Measurements from ENCODE around the gene CES2.

DNA sequence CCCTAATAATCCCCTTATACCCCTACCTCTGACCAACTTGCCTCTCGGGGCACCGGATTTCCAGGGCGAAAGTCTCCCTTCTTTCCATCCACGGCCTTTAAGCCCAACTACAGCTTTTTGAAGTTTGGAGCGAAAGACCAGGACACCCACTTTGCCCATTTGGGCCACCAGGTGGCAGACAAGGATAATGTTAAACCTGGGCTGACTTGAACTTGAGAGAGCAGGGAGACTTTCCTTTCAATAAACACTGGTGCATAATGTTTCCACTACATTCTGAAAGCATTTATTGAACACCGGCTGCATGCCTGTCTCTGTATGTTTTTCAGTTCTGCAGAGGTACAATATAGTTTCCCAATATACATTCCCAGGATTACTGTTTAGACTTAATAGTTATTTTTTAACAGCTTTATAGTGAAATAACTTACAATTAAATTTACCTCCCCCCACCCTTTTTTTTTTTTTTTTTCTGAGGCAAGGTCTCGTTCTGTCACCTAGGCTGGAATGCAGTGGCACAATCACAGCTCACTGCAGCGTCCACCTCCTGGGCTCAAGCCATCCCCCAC, 18.9 kb downstream of the CES2 start:
- TF ChIP-seq, protein P1, sequence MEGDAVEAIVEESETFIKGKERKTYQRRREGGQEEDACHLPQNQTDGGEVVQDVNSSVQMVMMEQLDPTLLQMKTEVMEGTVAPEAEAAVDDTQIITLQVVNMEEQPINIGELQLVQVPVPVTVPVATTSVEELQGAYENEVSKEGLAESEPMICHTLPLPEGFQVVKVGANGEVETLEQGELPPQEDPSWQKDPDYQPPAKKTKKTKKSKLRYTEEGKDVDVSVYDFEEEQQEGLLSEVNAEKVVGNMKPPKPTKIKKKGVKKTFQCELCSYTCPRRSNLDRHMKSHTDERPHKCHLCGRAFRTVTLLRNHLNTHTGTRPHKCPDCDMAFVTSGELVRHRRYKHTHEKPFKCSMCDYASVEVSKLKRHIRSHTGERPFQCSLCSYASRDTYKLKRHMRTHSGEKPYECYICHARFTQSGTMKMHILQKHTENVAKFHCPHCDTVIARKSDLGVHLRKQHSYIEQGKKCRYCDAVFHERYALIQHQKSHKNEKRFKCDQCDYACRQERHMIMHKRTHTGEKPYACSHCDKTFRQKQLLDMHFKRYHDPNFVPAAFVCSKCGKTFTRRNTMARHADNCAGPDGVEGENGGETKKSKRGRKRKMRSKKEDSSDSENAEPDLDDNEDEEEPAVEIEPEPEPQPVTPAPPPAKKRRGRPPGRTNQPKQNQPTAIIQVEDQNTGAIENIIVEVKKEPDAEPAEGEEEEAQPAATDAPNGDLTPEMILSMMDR (IDR thresholded peaks at IDR 0.05), result peak; percentile 73 to 82 (median 78)
- TF ChIP-seq POLR2A (IDR thresholded peaks at IDR 0.05), result no peak
